K562 (cell line): ENCODE results near the gene TLNRD1. TPM values are rescaled to one million over a fixed set of nuclear protein-coding genes. Genes with fewer than 3 reads are reported as not detected.

Experiments
- CCNT2 ChIP-seq: IDR thresholded peaks from 2 replicates; pipeline ENCODE4 v1.6.1; 2011; ENCODE audit warnings: borderline replicate concordance, low read depth, mild to moderate bottlenecking, moderate library complexity, mixed read lengths, low read length; ENCODE audit not compliant: insufficient read length; ENCODE audit errors: extremely low read depth
- CTBP1 ChIP-seq: fragments of 450-650 bp; IDR thresholded peaks from 2 replicates; pipeline ENCODE4 v1.6.1; 2016; ENCODE audit warnings: borderline replicate concordance
- EWSR1 ChIP-seq: fragments of 450-650 bp; IDR thresholded peaks from 2 replicates; pipeline ENCODE4 v1.6.1; 2018; ENCODE audit warnings: borderline replicate concordance, mild to moderate bottlenecking, low read depth, moderate library complexity; ENCODE audit not compliant: partially characterized antibody
- HEY1 ChIP-seq: fragments of 250-450 bp; sonication (Bioruptor Pico); IDR thresholded peaks from 2 replicates; pipeline ENCODE4 v1.5.0; 2020; ENCODE audit warnings: mild to moderate bottlenecking, moderate library complexity, borderline replicate concordance
- HSF4 ChIP-seq: fragments of 250-450 bp; sonication (Bioruptor Pico); IDR thresholded peaks from 2 replicates; pipeline ENCODE4 v2.1.2; 2022; ENCODE audit warnings: mild to moderate bottlenecking, moderate library complexity, borderline replicate concordance
- LCOR ChIP-seq: sonication (generic); formaldehyde crosslinking; IDR thresholded peaks from 2 replicates; pipeline ENCODE4 v1.8.0; 2022; ENCODE audit warnings: mild to moderate bottlenecking, missing genetic modification reagents
- NCOA6 ChIP-seq: fragments of 450-650 bp; IDR thresholded peaks from 2 replicates; pipeline ENCODE4 v1.6.1; 2017; ENCODE audit warnings: mild to moderate bottlenecking
- PHTF2 ChIP-seq: fragments of 250-450 bp; sonication (Bioruptor Pico); IDR thresholded peaks from 2 replicates; pipeline ENCODE4 v1.5.0; 2021; ENCODE audit warnings: mild to moderate bottlenecking
- SMARCE1 ChIP-seq: fragments of 450-650 bp; IDR thresholded peaks from 2 replicates; pipeline ENCODE4 v1.7.1; 2016; ENCODE audit warnings: mild to moderate bottlenecking
- SMC3 ChIP-seq: conservative IDR thresholded peaks from 2 replicates; pipeline ENCODE4 v1.6.1; 2011; ENCODE audit warnings: low read depth, low read length, improper control_type of control experiment; ENCODE audit not compliant: insufficient read depth
- SNIP1 ChIP-seq: fragments of 450-650 bp; IDR thresholded peaks from 2 replicates; pipeline ENCODE4 v1.7.1; 2017; ENCODE audit warnings: low read depth, mild to moderate bottlenecking
- SRSF3 ChIP-seq: fragments of 200-400 bp; formaldehyde crosslinking; IDR thresholded peaks from 2 replicates; pipeline ENCODE4 v1.6.1; 2016; ENCODE audit warnings: mild to moderate bottlenecking, low read length, moderate library complexity; ENCODE audit not compliant: insufficient read depth
- ZNF24 ChIP-seq: fragments of 450-650 bp; IDR thresholded peaks from 2 replicates; pipeline ENCODE4 v1.6.1; 2016
- ZSCAN32 ChIP-seq: fragments of 450-650 bp; formaldehyde crosslinking; IDR thresholded peaks from 2 replicates; pipeline ENCODE4 v1.4.0; 2020; ENCODE audit warnings: mild to moderate bottlenecking, moderate library complexity
- polyA plus RNA-seq, 8 experiments: library from polyadenylated mRNA; depleted of rRNA in 4 of 8; stranded (reverse) in 5 of 8; unstranded in 3 of 8; fragments of >200 nt; fragmentation: Nextera tagmentation in 2 of 8; fragmentation: Illumina TruSeq in 1 of 8; extraction: Ambion mirVana in 2 of 8; extraction: Trizol in 1 of 8; gene quantifications; 2 replicates each; pipeline versions ENCODE4 v1.2.1 to v1.2.3, GENCODE V29; 2011 to 2014; ENCODE audit warnings: inconsistent platforms in 1 of 8, missing spikeins in 1 of 8
- total RNA-seq, 7 experiments: library from RNA; depleted of rRNA in 6 of 7; stranded (reverse); fragments of >200 nt in 6 of 7; fragmentation: Illumina TruSeq in 2 of 7; extraction: Trizol in 2 of 7; gene quantifications; 2 replicates each; pipeline versions ENCODE4 v1.2.1 to v1.2.3, GENCODE V29; 2011 to 2021; ENCODE audit warnings: low replicate concordance in 1 of 7
- TF ChIP-seq, protein P1 (sequence below): fragments of 450-650 bp; IDR thresholded peaks from 2 replicates; pipeline ENCODE4 v1.6.1; 2017; ENCODE audit warnings: mild to moderate bottlenecking, moderate library complexity
- TF ChIP-seq, protein P2 (sequence below): fragments of 450-650 bp; IDR thresholded peaks from 2 replicates; pipeline ENCODE4 v1.6.1; 2016; ENCODE audit warnings: mild to moderate bottlenecking, moderate library complexity

Gene TLNRD1
- total and polyA plus RNA-seq, 9 of the 15 experiments (the other 6 are each of a cell fraction or from before 2014, with no cell fraction given): 1.1 to 33.1 (median 5.7) TPM

DNA sequence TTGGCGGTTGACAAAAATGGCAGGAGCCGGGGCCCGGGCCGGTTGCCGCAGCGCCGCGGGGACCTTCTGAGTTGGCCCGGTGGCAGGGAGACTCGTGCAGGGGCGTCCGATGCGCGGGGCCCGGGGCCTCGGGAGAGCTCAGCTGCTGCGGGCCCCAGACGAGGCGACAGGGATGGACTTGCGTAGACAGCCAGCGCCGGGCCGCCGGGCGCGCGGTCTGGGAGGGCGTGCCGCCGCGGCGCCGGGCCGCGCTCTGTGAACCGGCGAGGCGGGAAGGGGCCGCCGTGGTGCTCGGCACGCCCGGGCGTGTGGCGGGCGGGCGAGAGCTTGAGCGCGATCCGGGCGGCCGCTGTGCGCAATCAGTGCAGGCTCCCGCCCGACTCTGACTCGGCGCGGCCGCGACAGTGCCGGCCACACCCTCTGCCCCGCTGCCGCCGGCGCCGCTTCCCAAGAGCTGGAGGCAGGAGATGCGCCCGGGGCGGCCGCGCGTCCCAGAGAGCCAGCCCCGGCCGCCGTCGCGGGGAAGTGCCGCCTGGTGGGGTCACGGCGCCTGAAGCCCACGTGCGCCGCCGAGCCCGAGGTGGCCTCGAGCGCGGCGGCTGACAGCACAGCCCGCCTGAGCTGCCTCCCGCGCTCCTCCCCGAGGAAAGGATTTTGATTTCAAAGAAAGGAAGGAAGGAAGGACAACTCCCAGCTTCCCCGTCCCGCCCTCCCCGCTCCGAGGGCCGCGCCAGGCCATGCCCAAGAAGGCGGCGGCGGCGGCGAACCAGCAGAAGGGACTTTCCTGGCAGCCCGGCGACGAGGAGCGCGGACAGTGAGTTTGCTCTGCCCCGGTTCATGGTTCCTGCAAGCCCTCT, 657 bp downstream of the TLNRD1 start (continued):
- TF ChIP-seq HSF4 (no peak), SRSF3 (no peak), SMARCE1 (no peak), CTBP1 (peak; percentile 95), PHTF2 (CRISPR knock-in tag) (no peak), EWSR1 (no peak), NCOA6 (no peak), HEY1 (CRISPR knock-in tag) (no peak), SNIP1 (no peak), ZSCAN32 (no peak), CCNT2 (no peak), SMC3 (no peak), ZNF24 (no peak), LCOR (CRISPR knock-in tag) (no peak)
- TF ChIP-seq, protein P1, sequence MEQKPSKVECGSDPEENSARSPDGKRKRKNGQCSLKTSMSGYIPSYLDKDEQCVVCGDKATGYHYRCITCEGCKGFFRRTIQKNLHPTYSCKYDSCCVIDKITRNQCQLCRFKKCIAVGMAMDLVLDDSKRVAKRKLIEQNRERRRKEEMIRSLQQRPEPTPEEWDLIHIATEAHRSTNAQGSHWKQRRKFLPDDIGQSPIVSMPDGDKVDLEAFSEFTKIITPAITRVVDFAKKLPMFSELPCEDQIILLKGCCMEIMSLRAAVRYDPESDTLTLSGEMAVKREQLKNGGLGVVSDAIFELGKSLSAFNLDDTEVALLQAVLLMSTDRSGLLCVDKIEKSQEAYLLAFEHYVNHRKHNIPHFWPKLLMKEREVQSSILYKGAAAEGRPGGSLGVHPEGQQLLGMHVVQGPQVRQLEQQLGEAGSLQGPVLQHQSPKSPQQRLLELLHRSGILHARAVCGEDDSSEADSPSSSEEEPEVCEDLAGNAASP: no peak
- TF ChIP-seq, protein P2, sequence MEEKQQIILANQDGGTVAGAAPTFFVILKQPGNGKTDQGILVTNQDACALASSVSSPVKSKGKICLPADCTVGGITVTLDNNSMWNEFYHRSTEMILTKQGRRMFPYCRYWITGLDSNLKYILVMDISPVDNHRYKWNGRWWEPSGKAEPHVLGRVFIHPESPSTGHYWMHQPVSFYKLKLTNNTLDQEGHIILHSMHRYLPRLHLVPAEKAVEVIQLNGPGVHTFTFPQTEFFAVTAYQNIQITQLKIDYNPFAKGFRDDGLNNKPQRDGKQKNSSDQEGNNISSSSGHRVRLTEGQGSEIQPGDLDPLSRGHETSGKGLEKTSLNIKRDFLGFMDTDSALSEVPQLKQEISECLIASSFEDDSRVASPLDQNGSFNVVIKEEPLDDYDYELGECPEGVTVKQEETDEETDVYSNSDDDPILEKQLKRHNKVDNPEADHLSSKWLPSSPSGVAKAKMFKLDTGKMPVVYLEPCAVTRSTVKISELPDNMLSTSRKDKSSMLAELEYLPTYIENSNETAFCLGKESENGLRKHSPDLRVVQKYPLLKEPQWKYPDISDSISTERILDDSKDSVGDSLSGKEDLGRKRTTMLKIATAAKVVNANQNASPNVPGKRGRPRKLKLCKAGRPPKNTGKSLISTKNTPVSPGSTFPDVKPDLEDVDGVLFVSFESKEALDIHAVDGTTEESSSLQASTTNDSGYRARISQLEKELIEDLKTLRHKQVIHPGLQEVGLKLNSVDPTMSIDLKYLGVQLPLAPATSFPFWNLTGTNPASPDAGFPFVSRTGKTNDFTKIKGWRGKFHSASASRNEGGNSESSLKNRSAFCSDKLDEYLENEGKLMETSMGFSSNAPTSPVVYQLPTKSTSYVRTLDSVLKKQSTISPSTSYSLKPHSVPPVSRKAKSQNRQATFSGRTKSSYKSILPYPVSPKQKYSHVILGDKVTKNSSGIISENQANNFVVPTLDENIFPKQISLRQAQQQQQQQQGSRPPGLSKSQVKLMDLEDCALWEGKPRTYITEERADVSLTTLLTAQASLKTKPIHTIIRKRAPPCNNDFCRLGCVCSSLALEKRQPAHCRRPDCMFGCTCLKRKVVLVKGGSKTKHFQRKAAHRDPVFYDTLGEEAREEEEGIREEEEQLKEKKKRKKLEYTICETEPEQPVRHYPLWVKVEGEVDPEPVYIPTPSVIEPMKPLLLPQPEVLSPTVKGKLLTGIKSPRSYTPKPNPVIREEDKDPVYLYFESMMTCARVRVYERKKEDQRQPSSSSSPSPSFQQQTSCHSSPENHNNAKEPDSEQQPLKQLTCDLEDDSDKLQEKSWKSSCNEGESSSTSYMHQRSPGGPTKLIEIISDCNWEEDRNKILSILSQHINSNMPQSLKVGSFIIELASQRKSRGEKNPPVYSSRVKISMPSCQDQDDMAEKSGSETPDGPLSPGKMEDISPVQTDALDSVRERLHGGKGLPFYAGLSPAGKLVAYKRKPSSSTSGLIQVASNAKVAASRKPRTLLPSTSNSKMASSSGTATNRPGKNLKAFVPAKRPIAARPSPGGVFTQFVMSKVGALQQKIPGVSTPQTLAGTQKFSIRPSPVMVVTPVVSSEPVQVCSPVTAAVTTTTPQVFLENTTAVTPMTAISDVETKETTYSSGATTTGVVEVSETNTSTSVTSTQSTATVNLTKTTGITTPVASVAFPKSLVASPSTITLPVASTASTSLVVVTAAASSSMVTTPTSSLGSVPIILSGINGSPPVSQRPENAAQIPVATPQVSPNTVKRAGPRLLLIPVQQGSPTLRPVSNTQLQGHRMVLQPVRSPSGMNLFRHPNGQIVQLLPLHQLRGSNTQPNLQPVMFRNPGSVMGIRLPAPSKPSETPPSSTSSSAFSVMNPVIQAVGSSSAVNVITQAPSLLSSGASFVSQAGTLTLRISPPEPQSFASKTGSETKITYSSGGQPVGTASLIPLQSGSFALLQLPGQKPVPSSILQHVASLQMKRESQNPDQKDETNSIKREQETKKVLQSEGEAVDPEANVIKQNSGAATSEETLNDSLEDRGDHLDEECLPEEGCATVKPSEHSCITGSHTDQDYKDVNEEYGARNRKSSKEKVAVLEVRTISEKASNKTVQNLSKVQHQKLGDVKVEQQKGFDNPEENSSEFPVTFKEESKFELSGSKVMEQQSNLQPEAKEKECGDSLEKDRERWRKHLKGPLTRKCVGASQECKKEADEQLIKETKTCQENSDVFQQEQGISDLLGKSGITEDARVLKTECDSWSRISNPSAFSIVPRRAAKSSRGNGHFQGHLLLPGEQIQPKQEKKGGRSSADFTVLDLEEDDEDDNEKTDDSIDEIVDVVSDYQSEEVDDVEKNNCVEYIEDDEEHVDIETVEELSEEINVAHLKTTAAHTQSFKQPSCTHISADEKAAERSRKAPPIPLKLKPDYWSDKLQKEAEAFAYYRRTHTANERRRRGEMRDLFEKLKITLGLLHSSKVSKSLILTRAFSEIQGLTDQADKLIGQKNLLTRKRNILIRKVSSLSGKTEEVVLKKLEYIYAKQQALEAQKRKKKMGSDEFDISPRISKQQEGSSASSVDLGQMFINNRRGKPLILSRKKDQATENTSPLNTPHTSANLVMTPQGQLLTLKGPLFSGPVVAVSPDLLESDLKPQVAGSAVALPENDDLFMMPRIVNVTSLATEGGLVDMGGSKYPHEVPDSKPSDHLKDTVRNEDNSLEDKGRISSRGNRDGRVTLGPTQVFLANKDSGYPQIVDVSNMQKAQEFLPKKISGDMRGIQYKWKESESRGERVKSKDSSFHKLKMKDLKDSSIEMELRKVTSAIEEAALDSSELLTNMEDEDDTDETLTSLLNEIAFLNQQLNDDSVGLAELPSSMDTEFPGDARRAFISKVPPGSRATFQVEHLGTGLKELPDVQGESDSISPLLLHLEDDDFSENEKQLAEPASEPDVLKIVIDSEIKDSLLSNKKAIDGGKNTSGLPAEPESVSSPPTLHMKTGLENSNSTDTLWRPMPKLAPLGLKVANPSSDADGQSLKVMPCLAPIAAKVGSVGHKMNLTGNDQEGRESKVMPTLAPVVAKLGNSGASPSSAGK: no peak; the same call in 1 of the 2 replicates
